Stimulated activated CD4-positive, alpha-beta T cell treated with anti-CD3 and anti-CD28 coated beads, TNF-alpha, amount 100 ng/mL, for 48 hours (primary cell): Measurements from ENCODE around the gene CENPF.
"Not testable (repeated sequence)": the region's sequence is repeated elsewhere in the genome, so short reads cannot be mapped to it uniquely, and the experiment has no call there.

Source experiments
- DNase-seq, 3 donors: peaks; one replicate each; pipeline ENCODE4 v3.0.0-alpha.2; 2020; ENCODE audit warnings: low read depth in 3 of 3

The CENPF gene

GRCh38 chr1:214602764-214603657 is at the start of gene CENPF:
Gene CENPF (plus strand): TSS chr1:214603195. CDS start chr1:214613755, 10,560 bp downstream.
- DNase-seq, result peak; percentile 81 to 93 (median 81)

- DNase-seq, result no peak
Observed at GRCh38 chr1:214557952-214558735, 44.9 kb upstream of the CENPF start.

GRCh38 chr1:214563881-214564280 is 39.1 kb upstream of the CENPF start:
- no peak for DNase-seq

- no peak for DNase-seq
Observed at GRCh38 chr1:214565310-214565709, 37.7 kb upstream of the CENPF start.

GRCh38 chr1:214566158-214567104 is 36.6 kb upstream of the CENPF start:
- DNase-seq, result peak in 1 of 3 donors; percentile 24

- DNase-seq, result no peak
Observed at GRCh38 chr1:214567481-214567980, 35.5 kb upstream of the CENPF start.

- DNase-seq, result no peak
Observed at GRCh38 chr1:214568328-214568727, 34.7 kb upstream of the CENPF start.

GRCh38 chr1:214569357-214570004 is 33.5 kb upstream of the CENPF start:
- no peak for DNase-seq

GRCh38 chr1:214570442-214570841 is 32.6 kb upstream of the CENPF start:
- no peak for DNase-seq

- no peak for DNase-seq
Observed at GRCh38 chr1:214571281-214571680, 31.7 kb upstream of the CENPF start.

- DNase-seq, result no peak
Observed at GRCh38 chr1:214573386-214574318, 29.3 kb upstream of the CENPF start.

- no peak for DNase-seq
Observed at GRCh38 chr1:214574598-214575411, 28.2 kb upstream of the CENPF start.

- not testable (repeated sequence) for DNase-seq
Observed at GRCh38 chr1:214576120-214576519, 26.9 kb upstream of the CENPF start.

- DNase-seq, result no peak
Observed at GRCh38 chr1:214579183-214579582, 23.8 kb upstream of the CENPF start.

- DNase-seq, result no peak
Observed at GRCh38 chr1:214581785-214582184, 21.2 kb upstream of the CENPF start.

GRCh38 chr1:214582289-214582891 is 20.6 kb upstream of the CENPF start:
- no peak for DNase-seq

GRCh38 chr1:214583113-214583512 is 19.9 kb upstream of the CENPF start:
- DNase-seq, result no peak

GRCh38 chr1:214583824-214584554 is 19.0 kb upstream of the CENPF start:
- no peak for DNase-seq
